ENCODE measurements around the gene OR1K1.
"Not testable (repeated sequence)": the region's sequence is repeated elsewhere in the genome, so short reads cannot be mapped to it uniquely, and the experiment has no call there.

The OR1K1 gene

GRCh38 chr9:122812736-122813135 is 12.8 kb downstream of the OR1K1 start:
- DNase-seq (ENCODE audit: low read depth in 2 of 2), result no peak

GRCh38 chr9:122814545-122814944 is 14.6 kb downstream of the OR1K1 start:
- DNase-seq (ENCODE audit: low read depth in 2 of 2), result no peak

- no peak for DNase-seq (ENCODE audit: low read depth in 2 of 2)
These were observed 15.6 kb downstream of the OR1K1 start for GRCh38 chr9:122815544-122815943.

GRCh38 chr9:122816163-122816867 is 16.4 kb downstream of the OR1K1 start:
- DNase-seq (ENCODE audit: low read depth in 2 of 2), result no peak

- no peak for DNase-seq (ENCODE audit: low read depth in 2 of 2)
These were observed 19.4 kb downstream of the OR1K1 start for GRCh38 chr9:122819326-122819725.

- DNase-seq (ENCODE audit: low read depth in 2 of 2), result no peak
These were observed 20.0 kb downstream of the OR1K1 start for GRCh38 chr9:122819791-122820489.

- DNase-seq (ENCODE audit: low read depth in 2 of 2), result no peak
These were observed 20.5 kb downstream of the OR1K1 start for GRCh38 chr9:122820490-122820845.

GRCh38 chr9:122821278-122821943 is 21.5 kb downstream of the OR1K1 start:
- no peak for DNase-seq (ENCODE audit: low read depth in 2 of 2)

GRCh38 chr9:122822056-122822455 is 22.1 kb downstream of the OR1K1 start:
- no peak for DNase-seq (ENCODE audit: low read depth in 2 of 2)

- no peak for DNase-seq (ENCODE audit: low read depth in 2 of 2)
These were observed 23.0 kb downstream of the OR1K1 start for GRCh38 chr9:122822938-122823337.

- peak; percentile 7 to 9 for DNase-seq (ENCODE audit: low read depth in 2 of 2)
These were observed 27.8 kb downstream of the OR1K1 start for GRCh38 chr9:122827761-122828093.

GRCh38 chr9:122828965-122829284 is 29.0 kb downstream of the OR1K1 start:
- not testable (repeated sequence) for DNase-seq (ENCODE audit: low read depth in 2 of 2)

GRCh38 chr9:122832194-122832593 is 32.3 kb downstream of the OR1K1 start:
- DNase-seq (ENCODE audit: low read depth in 2 of 2), result no peak

- DNase-seq (ENCODE audit: low read depth in 2 of 2), result no peak
These were observed 35.4 kb downstream of the OR1K1 start for GRCh38 chr9:122835313-122835731.

GRCh38 chr9:122837266-122837850 is 37.4 kb downstream of the OR1K1 start:
- DNase-seq (ENCODE audit: low read depth in 2 of 2), result no peak

- DNase-seq (ENCODE audit: low read depth in 2 of 2), result not testable (repeated sequence)
These were observed 38.5 kb downstream of the OR1K1 start for GRCh38 chr9:122838441-122838840.

- no peak for DNase-seq (ENCODE audit: low read depth in 2 of 2)
These were observed 41.6 kb downstream of the OR1K1 start for GRCh38 chr9:122841501-122841900.

- DNase-seq (ENCODE audit: low read depth in 2 of 2), result no peak
These were observed 44.2 kb downstream of the OR1K1 start for GRCh38 chr9:122844137-122844536.

- no peak for DNase-seq (ENCODE audit: low read depth in 2 of 2)
These were observed 45.2 kb downstream of the OR1K1 start for GRCh38 chr9:122845116-122845515.

GRCh38 chr9:122846371-122846940 is 46.5 kb downstream of the OR1K1 start:
- no peak for DNase-seq (ENCODE audit: low read depth in 2 of 2)

GRCh38 chr9:122848256-122848943 is 48.5 kb downstream of the OR1K1 start:
- DNase-seq (ENCODE audit: low read depth in 2 of 2), result no peak
